Activated effector memory CD4-positive, alpha-beta T cell treated with anti-CD3 and anti-CD28 coated beads, Interleukin-2, amount 50 U/mL, for 16 hours (primary cell): ENCODE measurements around the gene GCHFR.

Experiments
- DNase-seq: peaks from one replicate; pipeline ENCODE4 v3.0.0-alpha.2; 2020

GCHFR gene

DNA sequence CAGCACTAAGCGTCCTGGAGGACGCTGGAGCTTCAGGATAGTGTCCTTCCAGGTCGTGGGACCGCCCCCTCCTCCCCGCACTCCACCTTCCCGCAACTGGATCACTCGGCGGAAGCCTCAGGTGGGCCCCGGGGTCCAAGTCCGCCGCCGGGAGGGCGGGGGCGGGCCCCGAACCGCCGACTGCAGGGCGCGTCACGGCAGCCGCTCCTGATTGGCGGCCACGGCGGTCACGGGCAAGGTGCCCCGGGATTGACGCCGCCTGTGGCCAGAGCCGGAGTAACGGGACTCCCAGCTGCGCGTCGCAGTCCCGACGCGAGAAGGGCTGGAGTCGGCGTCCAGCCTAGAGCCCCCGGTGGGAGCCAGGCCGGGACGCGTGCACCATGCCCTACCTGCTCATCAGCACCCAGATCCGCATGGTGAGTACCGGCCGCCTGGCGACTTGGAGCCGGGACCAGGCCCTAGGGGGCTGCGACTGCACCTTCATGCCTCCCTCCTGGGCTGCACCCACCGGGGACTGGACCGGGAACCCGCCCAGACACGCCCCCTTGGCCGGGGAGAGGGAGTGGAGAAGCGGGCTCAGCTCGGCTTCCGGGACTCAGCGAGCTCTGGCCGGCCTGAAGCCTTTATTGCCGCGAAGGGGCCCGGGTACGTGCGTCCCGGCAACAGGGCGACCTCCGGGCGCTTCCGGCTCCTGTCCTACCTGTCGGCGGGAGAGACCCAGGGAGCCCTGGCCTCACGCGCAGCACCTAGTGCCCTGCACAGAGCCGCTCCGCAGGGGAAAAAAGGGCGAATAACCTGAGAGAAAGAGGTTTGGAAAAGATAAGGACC is at the start of gene GCHFR:
Gene GCHFR, plus strand, starts transcription at position 268 of the 828 bp plus-strand sequence. Its CDS starts 113 bp downstream, at position 381.
- DNase-seq, result peak; percentile 89

GRCh38 chr15:40714144-40714543 is 49.7 kb upstream of the GCHFR start:
- no peak for DNase-seq

DNA sequence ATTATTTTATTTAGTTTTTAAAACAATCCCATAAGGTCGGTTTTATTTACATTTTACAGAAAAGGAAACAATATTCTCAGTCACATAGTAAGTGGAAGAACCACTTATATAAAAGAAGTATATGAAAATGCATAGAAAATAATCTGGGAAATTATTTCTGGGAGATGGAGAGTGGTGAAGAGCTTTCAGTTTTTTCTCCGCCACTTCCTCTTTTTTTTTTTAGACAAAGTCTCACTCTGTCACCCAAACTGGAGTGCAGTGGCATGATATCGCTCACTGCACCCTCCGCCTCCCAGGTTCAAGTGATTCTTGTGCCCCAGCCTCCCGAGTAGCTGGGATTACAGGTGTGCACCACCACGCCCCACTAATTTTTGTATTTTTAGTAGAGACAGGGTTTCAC is 47.7 kb upstream of the GCHFR start:
- DNase-seq, result no peak

GRCh38 chr15:40721701-40722100 is 42.2 kb upstream of the GCHFR start:
- no peak for DNase-seq

DNA sequence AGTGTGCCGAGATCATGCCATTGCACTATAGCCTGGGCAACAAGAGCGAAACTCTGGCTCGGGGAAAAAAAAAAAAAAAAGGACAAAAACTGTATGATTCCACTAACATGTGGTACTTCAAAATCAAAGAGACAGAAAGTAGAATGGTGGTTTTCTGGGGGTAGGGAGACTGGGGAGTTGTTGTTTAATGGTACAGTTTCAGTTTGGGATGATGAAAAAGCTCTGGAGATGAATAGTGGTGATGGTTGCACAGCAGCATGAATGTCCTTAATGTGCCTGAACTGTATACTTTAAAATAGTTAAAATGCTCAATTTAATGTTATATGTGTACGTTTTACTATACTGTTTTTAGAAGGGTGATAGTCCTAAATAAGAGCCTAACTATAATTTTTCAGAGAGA is 41.5 kb upstream of the GCHFR start:
- DNase-seq, result no peak

- DNase-seq, result no peak
Measured at GRCh38 chr15:40722934-40723333, 40.9 kb upstream of the GCHFR start.

GRCh38 chr15:40723919-40724318 is 39.9 kb upstream of the GCHFR start:
- DNase-seq, result no peak

- no peak for DNase-seq
Measured at GRCh38 chr15:40731034-40731433, 32.8 kb upstream of the GCHFR start.

DNA sequence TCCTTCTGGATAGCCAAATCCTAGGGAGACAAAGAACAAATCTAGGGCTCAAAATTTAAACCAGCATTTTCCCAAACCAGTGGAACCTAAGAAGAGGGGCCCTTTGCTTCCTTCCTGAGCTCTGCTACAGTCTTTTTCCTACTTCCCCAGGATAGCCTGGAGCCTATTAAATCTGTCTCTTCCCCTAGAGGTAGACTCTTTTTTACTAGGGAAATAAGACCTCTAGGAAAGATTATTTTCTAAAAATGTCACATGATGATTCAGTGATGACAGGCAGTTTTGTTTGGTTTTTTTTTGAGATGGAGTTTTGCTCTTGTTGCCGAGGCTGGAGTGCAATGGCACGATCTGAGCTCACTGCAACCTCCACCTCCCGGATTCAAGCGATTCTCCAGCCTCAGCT is 27.3 kb upstream of the GCHFR start:
- DNase-seq, result no peak

DNA sequence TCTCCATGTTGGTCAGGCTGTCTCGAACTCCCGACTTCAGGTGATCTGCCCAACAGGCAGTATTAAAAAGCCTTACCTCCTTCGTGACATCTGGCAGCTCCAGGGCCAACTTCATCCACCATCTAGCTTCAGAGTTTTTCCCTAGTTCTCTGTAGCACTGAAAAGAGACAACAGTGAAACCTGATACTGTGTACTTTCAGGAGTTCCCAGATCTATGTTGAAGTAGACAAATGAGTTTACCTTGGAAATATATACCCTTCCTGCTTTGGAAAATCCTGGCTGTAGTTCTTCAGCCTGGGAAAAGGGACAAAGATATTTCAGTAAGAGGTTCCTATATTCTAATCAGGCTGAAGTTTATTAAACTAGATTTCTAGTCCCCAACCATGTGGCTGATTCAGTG is 26.8 kb upstream of the GCHFR start:
- no peak for DNase-seq

DNA sequence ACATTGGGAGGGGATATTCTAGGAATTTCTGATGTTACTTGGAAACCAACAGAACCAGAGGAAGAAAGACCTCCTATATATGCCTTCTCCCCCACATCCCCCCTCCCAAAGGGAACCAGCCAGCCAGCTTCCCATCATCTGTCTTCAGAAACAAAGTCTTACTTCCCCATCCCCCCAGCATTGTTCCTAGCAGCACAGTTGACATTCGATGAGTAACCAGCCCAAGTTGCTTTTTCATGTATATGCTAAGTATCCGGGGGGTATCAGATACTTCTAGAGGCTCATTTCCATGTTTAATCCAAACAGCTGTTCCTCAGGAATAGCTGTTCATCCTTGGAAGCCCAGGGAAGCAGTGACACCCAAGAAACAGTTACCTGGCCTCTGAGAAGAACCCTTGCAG is 24.8 kb upstream of the GCHFR start:
- no peak for DNase-seq

GRCh38 chr15:40739854-40740253 is 24.0 kb upstream of the GCHFR start:
- peak; percentile 13 for DNase-seq

- no peak for DNase-seq
Measured at GRCh38 chr15:40743485-40743901, 20.4 kb upstream of the GCHFR start.

- peak; percentile 88 for DNase-seq
Measured at GRCh38 chr15:40743921-40744814, 19.7 kb upstream of the GCHFR start.

- no peak for DNase-seq
Measured at GRCh38 chr15:40744815-40745152, 19.1 kb upstream of the GCHFR start.

DNA sequence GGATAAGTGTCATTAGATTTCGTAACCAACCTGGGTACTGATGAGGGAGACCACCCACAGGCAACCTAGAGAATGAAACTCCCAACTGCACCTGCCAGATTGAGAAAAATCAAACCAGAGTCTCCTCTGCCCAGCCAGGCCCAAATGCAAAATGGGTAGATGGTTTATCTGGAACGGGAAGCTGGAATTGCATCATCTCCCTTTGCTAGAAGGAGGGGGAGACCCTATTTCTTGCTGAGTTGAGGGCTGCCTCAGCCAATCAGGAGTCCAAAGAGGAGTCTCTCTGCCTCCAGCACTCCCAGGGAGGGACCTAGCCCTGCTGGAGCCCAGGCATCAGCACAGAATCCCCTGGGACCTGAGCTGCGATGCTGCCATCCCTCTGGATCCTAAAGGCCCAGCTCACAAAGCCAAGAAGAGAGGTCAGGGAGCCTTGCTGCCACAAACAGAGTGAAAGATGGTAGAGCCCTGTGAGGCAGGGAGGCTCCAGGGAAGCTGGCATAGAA is 16.9 kb upstream of the GCHFR start:
- no peak for DNase-seq

GRCh38 chr15:40747685-40748631 is 15.9 kb upstream of the GCHFR start:
- no peak for DNase-seq

DNA sequence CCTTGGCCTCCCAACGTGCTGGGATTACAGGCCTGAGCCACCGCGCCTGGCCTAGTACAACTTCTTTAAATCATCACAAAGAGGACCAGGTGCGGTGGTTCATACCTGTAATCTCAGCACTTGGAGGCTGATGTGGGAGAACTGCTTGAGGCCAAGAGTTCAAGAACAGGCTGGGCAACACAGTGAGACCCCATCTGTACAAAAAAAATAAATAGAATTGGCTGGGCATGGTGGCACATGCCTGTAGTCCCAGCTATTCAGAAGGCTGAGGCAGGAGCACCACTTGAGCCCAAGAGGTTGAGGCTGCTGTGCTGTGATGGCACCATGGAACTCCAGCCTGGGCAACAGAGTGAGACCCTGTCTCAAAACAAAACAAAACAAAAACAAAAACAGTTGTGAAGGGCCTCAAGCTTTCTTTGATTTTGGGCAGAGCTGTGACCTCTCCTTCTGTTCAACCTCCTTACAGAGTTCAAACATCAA is 14.7 kb upstream of the GCHFR start:
- no peak for DNase-seq

DNA sequence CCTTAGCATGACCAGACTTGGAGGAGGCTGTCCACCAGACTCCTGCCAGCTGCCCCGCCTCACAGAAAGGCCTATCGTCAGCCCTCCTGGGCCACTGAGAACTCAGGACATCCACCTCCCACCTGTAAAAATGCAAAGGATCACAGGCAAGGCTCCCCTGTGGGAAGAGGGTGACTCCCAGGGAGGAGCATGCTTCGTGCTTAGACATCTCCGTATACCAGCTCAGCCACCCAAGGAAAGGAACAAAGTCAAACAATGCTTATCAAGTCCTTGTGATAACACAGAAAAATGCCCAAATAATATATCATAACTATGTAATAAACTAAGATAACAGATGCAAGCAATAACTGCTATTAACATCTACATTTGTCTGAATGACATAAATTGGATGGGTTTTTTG is 13.0 kb upstream of the GCHFR start:
- no peak for DNase-seq

GRCh38 chr15:40751745-40752144 is 12.1 kb upstream of the GCHFR start:
- no peak for DNase-seq

- peak; percentile 71 for DNase-seq
Measured at GRCh38 chr15:40754574-40754882, 9.3 kb upstream of the GCHFR start.
